HG03521 (cell line): ENCODE results near the gene TCF3.
A peak's percentile ranks its signal among the peaks of the same experiment; 100 is the strongest.
"Not testable (repeated sequence)": the region's sequence is repeated elsewhere in the genome, so short reads cannot be mapped to it uniquely, and the experiment has no call there.

Source experiments
- ATAC-seq: cut with Tn5 transposase; IDR thresholded peaks from one replicate; pipeline ENCODE4 v1.9.1; 2021; ENCODE audit warnings: mild to moderate bottlenecking, moderate library complexity; ENCODE audit not compliant: unreplicated experiment

Gene TCF3

GRCh38 chr19:1651568-1652291 lies 685 bp downstream of the TCF3 start:
- ATAC-seq, result peak; percentile 0

GRCh38 chr19:1650650-1651567 lies 1.5 kb downstream of the TCF3 start:
- no peak for ATAC-seq

- no peak for ATAC-seq
Observed at GRCh38 chr19:1649706-1650649, 2.4 kb downstream of the TCF3 start.

GRCh38 chr19:1648920-1649541 lies 3.4 kb downstream of the TCF3 start:
- ATAC-seq, result no peak

GRCh38 chr19:1648459-1648849 lies 4.0 kb downstream of the TCF3 start:
- no peak for ATAC-seq

GRCh38 chr19:1647501-1648458 lies 4.6 kb downstream of the TCF3 start:
- no peak for ATAC-seq

- no peak for ATAC-seq
Observed at GRCh38 chr19:1646659-1647453, 5.6 kb downstream of the TCF3 start.

GRCh38 chr19:1646149-1646548 lies 6.3 kb downstream of the TCF3 start:
- no peak for ATAC-seq

- ATAC-seq, result no peak
Observed at GRCh38 chr19:1645299-1645698, 7.1 kb downstream of the TCF3 start.

- ATAC-seq, result no peak
Observed at GRCh38 chr19:1644070-1644469, 8.3 kb downstream of the TCF3 start.

- not testable (repeated sequence) for ATAC-seq
Observed at GRCh38 chr19:1640893-1641448, 11.4 kb downstream of the TCF3 start.

- no peak for ATAC-seq
Observed at GRCh38 chr19:1636325-1637236, 15.8 kb downstream of the TCF3 start.

GRCh38 chr19:1634938-1635243 lies 17.5 kb downstream of the TCF3 start:
- no peak for ATAC-seq

- ATAC-seq, result no peak
Observed at GRCh38 chr19:1634242-1634937, 18.0 kb downstream of the TCF3 start.

- ATAC-seq, result no peak
Observed at GRCh38 chr19:1633269-1633826, 19.1 kb downstream of the TCF3 start.

- ATAC-seq, result no peak
Observed at GRCh38 chr19:1632462-1633268, 19.8 kb downstream of the TCF3 start.
